PC-9 (cell line): ENCODE measurements around the gene LONRF2. TPM values are rescaled to one million over a fixed set of nuclear protein-coding genes. Genes with fewer than 3 reads are reported as not detected.

Source experiments
- BruUV-seq: library from RNA; stranded (reverse); fragments of 400-500 nt; replicated peaks from 2 replicates; lab custom pipeline; 2021; lab: Mats Ljungman, UMichigan
- CTCF ChIA-PET: fragments of 300-600 bp; sonication (Branson Sonifier 250); formaldehyde crosslinking; loops from one replicate; lab custom pipeline; 2022; ENCODE audit warnings: antibody characterized with exemption; lab: Charles Lee
- POLR2A ChIA-PET: fragments of 300-600 bp; sonication (Branson Sonifier 250); formaldehyde crosslinking; loops from one replicate; lab custom pipeline; 2022; ENCODE audit warnings: antibody characterized with exemption; ENCODE audit not compliant: unreplicated experiment; lab: Charles Lee
- DNase-seq, 2 experiments: peaks; one replicate each; pipeline versions ENCODE4 v3.0.0 to v3.0.0-alpha.2; 2015 to 2022; ENCODE audit warnings: mixed read lengths in 1 of 2
- H2AFZ ChIP-seq: fragments of 200-600 bp; sonication (generic); 2 replicates; pipeline ENCODE4 v1.8.1; 2017; ENCODE audit warnings: antibody characterized with exemption
- H3F3A ChIP-seq: fragments of 200-600 bp; sonication (generic); 2 replicates; pipeline ENCODE4 v1.8.1; 2017; ENCODE audit warnings: antibody characterized with exemption, mild to moderate bottlenecking, low read depth; ENCODE audit not compliant: insufficient read depth
- H3K27ac ChIP-seq: fragments of 200-600 bp; sonication (generic); 2 replicates; pipeline ENCODE4 v1.6.1; 2016; ENCODE audit warnings: mixed run types
- H3K27me3 ChIP-seq: fragments of 200-600 bp; sonication (generic); 2 replicates; pipeline ENCODE4 v1.6.1; 2016; ENCODE audit warnings: low read depth, mixed run types; ENCODE audit not compliant: insufficient read depth
- H3K36me3 ChIP-seq: fragments of 200-600 bp; sonication (generic); 2 replicates; pipeline ENCODE4 v1.6.1; 2016; ENCODE audit warnings: low read depth, mixed run types
- H3K4me1 ChIP-seq: fragments of 200-600 bp; sonication (generic); replicated peaks from 2 replicates; pipeline ENCODE4 v1.6.1; 2016; ENCODE audit warnings: mixed run types; ENCODE audit not compliant: insufficient read depth
- H3K4me2 ChIP-seq: fragments of 200-600 bp; sonication (generic); 2 replicates; pipeline ENCODE4 v1.6.1; 2017; ENCODE audit warnings: mixed run types
- H3K4me3 ChIP-seq: fragments of 200-600 bp; sonication (generic); 2 replicates; pipeline ENCODE4 v1.6.1; 2016; ENCODE audit warnings: mixed run types
- H3K79me2 ChIP-seq: fragments of 200-600 bp; sonication (generic); 2 replicates; pipeline ENCODE4 v1.6.1; 2017; ENCODE audit warnings: low read depth, mixed run types
- H3K9me2 ChIP-seq: fragments of 200-600 bp; sonication (generic); 2 replicates; pipeline ENCODE4 v1.8.1; 2017; ENCODE audit warnings: mild to moderate bottlenecking; ENCODE audit not compliant: insufficient read depth
- H3K9me3 ChIP-seq: fragments of 200-600 bp; sonication (generic); 2 replicates; pipeline ENCODE4 v1.8.1; 2016; ENCODE audit warnings: low read depth; ENCODE audit not compliant: insufficient read depth
- H4K20me1 ChIP-seq: fragments of 200-600 bp; sonication (generic); 2 replicates; pipeline ENCODE4 v1.8.1; 2017; ENCODE audit not compliant: insufficient read depth
- EZH2 ChIP-seq: fragments of 200-600 bp; sonication (generic); IDR thresholded peaks from 2 replicates; pipeline ENCODE4 v1.8.0; 2017; ENCODE audit warnings: antibody characterized with exemption, low read depth
- intact Hi-C: fragments of 100-400 bp; cut with micrococcal nuclease; formaldehyde crosslinking; loops from one replicate; pipeline ENCODE4 v1.10.0; 2022; ENCODE audit not compliant: unreplicated experiment
- total RNA-seq: library from RNA; stranded (reverse); gene quantifications from 2 replicates; pipeline ENCODE4 v1.2.3, GENCODE V29; 2021
- TF ChIP-seq, protein P1 (sequence below): fragments of 200-600 bp; sonication (generic); conservative IDR thresholded peaks from 2 replicates; pipeline ENCODE4 v1.6.1; 2017; ENCODE audit warnings: mixed run types, antibody characterized with exemption, mild to moderate bottlenecking, moderate library complexity

Gene LONRF2
- total RNA-seq, 1 experiment from 2014 or later, result not detected

DNA sequence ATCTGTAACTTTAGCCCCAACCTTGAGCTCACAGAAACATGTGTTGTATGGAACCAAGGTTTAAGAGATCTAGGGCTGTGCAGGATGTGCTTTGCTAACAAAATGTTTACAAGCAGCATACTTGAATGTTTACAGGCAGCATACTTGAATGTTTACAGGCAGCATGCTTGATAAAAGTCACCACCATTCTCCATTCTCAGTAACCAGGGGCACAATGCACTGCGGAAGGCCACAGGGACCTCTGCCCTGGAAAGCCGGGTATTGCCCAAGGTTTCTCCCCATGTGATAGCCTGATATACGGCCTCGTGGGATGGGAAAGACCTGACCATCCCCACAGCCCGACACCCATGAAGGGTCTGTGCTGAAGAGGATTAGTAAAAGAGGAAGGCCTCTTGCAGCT, 52.4 kb downstream of the LONRF2 start:
- BruUV-seq, result no TSS peak
- no peak for TF ChIP-seq EZH2
- TF ChIP-seq, protein P1, sequence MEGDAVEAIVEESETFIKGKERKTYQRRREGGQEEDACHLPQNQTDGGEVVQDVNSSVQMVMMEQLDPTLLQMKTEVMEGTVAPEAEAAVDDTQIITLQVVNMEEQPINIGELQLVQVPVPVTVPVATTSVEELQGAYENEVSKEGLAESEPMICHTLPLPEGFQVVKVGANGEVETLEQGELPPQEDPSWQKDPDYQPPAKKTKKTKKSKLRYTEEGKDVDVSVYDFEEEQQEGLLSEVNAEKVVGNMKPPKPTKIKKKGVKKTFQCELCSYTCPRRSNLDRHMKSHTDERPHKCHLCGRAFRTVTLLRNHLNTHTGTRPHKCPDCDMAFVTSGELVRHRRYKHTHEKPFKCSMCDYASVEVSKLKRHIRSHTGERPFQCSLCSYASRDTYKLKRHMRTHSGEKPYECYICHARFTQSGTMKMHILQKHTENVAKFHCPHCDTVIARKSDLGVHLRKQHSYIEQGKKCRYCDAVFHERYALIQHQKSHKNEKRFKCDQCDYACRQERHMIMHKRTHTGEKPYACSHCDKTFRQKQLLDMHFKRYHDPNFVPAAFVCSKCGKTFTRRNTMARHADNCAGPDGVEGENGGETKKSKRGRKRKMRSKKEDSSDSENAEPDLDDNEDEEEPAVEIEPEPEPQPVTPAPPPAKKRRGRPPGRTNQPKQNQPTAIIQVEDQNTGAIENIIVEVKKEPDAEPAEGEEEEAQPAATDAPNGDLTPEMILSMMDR, result no peak
- no peaks in the 10 kb centered on the region for H3K9me3 ChIP-seq
- H3K27ac ChIP-seq, result no peak overlapping the region
- no peaks in the 10 kb centered on the region for H4K20me1 ChIP-seq
- no peak overlapping the region for H2AFZ ChIP-seq
- no peaks in the 10 kb centered on the region for H3K4me1 ChIP-seq
- no peak overlapping the region for H3K4me3 ChIP-seq
- CTCF ChIA-PET, result no interaction called here
- H3F3A ChIP-seq, result no peaks in the 10 kb centered on the region
- H3K9me2 ChIP-seq, result no peaks in the 10 kb centered on the region
- DNase-seq, result no peak
- peaks cover 99% of the 10 kb centered on the region for H3K27me3 ChIP-seq
- POLR2A ChIA-PET, result no interaction called here
- no peak overlapping the region for H3K4me2 ChIP-seq
- intact Hi-C loops, result no loop called here
- no peaks in the 10 kb centered on the region for H3K36me3 ChIP-seq
- H3K79me2 ChIP-seq, result no peaks in the 10 kb centered on the region

DNA sequence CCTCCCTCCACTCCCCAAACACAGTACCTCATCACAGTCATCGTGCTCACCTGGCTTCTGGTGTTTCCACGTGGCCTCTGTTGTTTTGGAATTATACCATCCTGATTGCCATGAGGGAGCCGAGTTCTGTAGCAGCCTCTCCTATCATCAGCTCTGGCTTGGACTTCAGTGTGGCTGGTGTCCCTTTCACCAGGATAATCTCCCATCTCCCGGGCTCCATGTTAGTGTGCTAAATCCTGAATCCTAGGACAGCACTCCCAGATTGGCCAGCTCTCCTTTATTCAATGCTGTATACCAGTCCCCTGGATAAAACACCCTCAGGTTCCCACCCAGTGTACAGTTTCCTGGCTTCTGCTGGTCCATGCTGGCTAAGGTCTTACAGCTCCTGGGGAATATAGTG, 53.3 kb downstream of the LONRF2 start:
- no peak overlapping the region for H3K4me2 ChIP-seq
- H3K4me3 ChIP-seq, result no peak overlapping the region
- H3K9me3 ChIP-seq, result no peaks in the 10 kb centered on the region
- DNase-seq, result no peak
- H3K9me2 ChIP-seq, result no peaks in the 10 kb centered on the region
- POLR2A ChIA-PET, result no interaction called here
- intact Hi-C loops, result no loop called here
- H3K27ac ChIP-seq, result no peak overlapping the region
- H3K27me3 ChIP-seq, result peaks cover 99% of the 10 kb centered on the region
- H4K20me1 ChIP-seq, result no peaks in the 10 kb centered on the region
- CTCF ChIA-PET, result no interaction called here
- TF ChIP-seq, protein P1, result no peak
- no peak for TF ChIP-seq EZH2
- no peaks in the 10 kb centered on the region for H3K79me2 ChIP-seq
- BruUV-seq, result no TSS peak
- H3K36me3 ChIP-seq, result no peaks in the 10 kb centered on the region
- H3F3A ChIP-seq, result no peaks in the 10 kb centered on the region
- H2AFZ ChIP-seq, result no peak overlapping the region
- H3K4me1 ChIP-seq, result no peaks in the 10 kb centered on the region

DNA sequence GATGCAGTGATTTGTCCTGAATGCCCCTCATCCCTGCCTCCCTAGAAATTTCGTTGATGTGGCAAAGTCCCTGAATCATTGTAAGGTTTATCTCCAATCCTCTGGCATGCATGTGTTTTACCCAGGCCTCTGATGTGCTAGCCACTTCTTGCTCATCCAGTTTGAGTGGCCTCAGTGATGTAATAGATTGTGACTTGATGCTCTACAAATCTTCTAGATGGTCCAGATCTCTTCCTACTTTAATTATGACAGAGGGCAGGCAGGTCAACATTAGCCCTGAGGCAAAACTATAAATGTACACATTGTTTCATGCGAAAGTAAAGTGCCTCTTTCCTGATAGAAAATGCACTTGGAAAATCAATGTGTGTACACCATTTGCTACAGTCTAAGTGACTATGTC, 54.5 kb downstream of the LONRF2 start:
- peaks cover 97% of the 10 kb centered on the region for H3K27me3 ChIP-seq
- ChIA-PET POLR2A (no interaction called here), CTCF (no interaction called here)
- no peak overlapping the region for H2AFZ ChIP-seq
- no peaks in the 10 kb centered on the region for H3K36me3 ChIP-seq
- no peak overlapping the region for H3K27ac ChIP-seq
- H3K4me2 ChIP-seq, result no peak overlapping the region
- H3K9me2 ChIP-seq, result no peaks in the 10 kb centered on the region
- no peaks in the 10 kb centered on the region for H3K9me3 ChIP-seq
- no TSS peak for BruUV-seq
- H3F3A ChIP-seq, result no peaks in the 10 kb centered on the region
- intact Hi-C loops, result no loop called here
- no peaks in the 10 kb centered on the region for H4K20me1 ChIP-seq
- no peak for DNase-seq
- no peaks in the 10 kb centered on the region for H3K4me1 ChIP-seq
- H3K79me2 ChIP-seq, result no peaks in the 10 kb centered on the region
- TF ChIP-seq EZH2, result no peak
- TF ChIP-seq, protein P1, result no peak
- H3K4me3 ChIP-seq, result no peak overlapping the region
